ENCODE data around the gene ECHS1. TPM values are rescaled to one million over a fixed set of nuclear protein-coding genes. Genes with fewer than 3 reads are reported as not detected.

ECHS1 gene
- total RNA-seq, 1 donor from 2014 or later: 91.0 TPM

DNA sequence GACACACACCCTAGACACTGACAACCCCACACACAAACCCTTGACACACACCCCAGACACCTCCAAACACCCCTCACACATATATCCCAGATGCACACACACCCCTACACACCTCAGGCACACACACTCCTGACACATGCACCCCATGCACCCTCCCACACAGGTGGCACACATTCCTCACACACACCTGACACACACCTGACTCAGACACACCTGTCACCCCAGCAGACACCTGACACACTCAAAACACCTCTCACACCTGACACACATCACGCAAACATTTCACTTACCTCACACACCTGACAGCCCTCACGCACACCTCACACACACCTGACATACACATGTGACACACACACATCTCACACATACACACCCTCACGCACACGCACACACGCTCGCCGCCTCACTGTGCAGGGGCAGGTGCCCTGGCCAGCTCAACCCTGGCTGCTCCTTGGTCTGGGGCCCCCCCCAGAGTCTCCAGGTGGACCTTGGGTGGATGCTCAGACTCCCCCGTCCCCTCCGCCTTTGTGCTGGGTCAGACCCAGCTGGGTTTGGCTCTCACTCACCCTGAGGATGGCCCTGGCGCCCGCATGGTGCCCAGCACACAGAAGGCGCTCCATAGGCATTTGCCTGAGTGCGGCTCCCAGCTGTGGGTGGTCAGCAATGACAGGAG, 33.3 kb downstream of the ECHS1 start:
- DNase-seq: no peak

DNA sequence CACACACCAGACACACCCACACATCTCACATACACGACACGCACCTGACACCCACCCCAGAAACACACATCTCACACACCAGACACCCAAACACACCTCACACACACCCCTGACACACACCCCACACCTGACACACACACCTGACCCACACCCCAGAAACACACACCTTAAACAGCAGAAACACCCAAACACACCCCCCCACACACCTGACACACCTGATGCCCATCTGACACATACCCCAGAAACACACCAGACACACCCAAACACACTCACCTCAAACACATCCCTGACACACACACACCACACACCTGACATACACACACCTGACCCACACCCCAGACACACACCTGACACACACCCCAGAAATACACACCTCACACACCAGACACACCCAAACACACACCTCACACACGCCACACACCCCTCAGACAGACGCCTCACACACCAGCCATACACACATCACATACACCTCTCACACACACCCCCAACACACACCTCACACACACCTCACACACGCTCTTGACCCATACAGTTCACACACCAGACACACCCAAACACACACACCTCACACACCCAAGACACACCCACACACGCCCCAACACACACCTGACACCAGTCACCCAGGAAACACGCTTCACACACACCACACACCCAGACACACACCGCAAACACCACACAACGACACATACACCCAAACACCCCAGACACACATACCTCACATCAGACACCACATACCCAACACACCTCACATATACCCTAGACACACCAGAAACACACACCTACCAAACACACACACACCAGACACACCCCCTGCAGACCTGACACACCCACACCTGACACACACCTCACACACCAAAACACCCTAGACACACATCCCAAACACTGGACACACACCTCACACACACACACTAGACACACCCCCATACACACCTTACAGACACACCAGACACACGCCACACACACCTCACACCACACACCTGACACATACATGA, 34.8 kb downstream of the ECHS1 start:
- no peak for DNase-seq

GRCh38 chr10:133337370-133337725, 35.8 kb downstream of the ECHS1 start:
- no peak for DNase-seq

DNA sequence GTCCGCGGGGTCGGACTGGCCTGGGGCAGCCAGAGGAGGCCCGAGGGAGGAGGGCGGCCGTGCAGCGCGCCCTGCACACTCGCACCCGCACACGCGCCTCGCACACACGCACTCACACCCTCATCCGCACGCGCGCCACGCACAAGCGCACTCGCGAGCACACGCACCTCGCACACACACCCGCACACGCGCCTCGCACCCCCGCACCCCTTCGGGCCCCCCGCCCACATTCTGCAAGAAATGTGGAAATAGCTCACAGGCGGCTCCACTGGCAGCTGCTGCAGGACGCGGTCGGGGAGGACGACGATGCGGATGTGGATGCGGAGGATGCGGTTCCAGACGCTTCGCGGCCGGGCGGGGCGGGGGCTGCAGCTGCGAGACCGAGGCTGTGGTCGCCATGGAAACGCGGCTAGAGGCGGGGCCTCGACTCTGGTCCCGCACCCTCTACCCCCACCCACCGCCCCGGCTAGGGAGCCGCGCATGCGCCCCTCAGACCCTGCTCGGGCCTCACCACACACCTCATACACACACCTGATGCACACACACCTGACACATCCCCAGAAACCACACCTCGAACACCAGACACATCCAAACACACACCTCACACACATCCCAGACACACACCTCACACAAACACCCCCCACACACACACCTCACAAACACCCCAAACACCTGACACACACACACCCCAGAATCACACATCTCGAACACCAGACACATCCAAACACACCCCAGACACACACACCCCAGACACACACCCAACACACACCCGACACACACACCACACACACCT, 36.4 kb downstream of the ECHS1 start, which contains the start of gene CALY:
Gene CALY (minus strand): TSS at position 320 of the 793 bp plus-strand sequence. CDS start 7,907 bp downstream, outside the sequence.
- DNase-seq: no peak

GRCh38 chr10:133336118-133336576, 37.0 kb downstream of the ECHS1 start:
- no peak for DNase-seq

GRCh38 chr10:133335246-133336117, 37.7 kb downstream of the ECHS1 start:
- DNase-seq: peak; percentile 49

- no peak for DNase-seq
Measured at GRCh38 chr10:133334503-133335245, 38.5 kb downstream of the ECHS1 start.

DNA sequence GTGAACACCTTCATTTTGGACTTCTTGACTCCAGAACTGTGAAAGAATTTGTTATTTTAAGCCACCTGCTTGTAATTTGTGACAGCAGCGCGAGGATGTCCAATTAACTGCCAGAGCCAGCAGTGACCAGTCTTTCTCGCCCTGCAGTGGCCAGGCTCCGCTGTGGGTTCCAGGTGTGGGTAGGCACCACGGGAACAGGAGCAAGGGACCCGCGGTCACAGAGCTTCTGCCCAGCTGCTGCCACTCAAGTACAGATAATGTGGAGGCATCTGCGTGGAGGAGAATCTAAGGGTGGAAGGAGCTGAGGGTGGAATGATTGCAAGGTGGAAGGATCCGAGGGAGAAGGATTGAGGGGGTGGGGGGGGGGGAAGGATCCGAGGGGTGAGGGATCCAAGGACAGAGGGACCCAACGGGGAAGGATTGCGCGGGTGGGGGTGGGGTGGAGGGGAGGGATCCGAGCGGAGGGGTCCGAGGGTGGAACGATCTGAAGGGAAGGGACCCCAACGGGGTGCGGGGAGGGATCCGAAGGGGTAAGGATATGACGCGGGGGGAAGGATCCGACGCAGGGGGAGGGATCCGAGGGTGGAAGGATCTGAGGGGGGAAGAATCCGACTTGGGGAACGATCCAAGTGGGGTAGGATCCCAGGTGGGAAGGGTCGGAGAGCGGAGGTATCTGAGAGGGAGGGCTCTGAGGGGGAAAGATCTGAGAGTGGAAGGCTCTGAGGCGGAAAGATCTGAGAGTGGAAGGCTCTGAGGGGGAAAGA, 40.0 kb downstream of the ECHS1 start:
- DNase-seq: no peak

DNA sequence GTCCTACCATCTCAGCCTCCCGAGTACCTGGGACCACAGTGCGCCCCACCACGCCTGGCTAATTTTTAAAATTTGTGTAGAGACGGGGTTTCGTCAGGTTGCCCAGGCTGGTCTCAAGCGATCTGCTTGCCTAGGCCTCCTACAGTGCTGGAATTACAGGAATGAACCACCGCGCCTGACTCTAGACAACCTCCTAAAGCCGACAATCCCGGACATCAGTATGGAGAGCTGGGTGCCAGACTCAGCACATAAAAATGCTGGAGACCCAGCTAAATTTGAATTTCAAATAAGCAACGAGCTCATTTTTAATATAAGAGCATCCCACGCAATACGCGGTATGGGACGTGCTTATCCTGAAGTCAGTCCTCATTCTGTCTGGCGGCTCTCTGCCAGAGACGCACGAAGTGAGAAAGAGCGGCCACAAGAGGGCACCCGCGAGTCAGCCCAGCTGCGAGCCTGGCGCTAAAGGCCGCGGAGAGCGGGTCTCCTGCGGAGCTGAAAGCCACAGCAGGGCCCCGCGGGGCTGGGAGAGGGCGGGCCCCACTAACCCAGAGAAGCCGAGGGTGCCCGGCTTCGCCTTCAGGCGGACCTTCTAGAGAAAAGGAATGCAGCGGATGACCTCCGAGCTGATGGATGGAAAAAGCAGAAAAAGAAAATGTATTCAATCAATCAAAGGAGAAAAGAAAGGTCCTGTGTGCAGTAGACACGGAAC, 43.5 kb downstream of the ECHS1 start:
- DNase-seq: peak; percentile 89

DNA sequence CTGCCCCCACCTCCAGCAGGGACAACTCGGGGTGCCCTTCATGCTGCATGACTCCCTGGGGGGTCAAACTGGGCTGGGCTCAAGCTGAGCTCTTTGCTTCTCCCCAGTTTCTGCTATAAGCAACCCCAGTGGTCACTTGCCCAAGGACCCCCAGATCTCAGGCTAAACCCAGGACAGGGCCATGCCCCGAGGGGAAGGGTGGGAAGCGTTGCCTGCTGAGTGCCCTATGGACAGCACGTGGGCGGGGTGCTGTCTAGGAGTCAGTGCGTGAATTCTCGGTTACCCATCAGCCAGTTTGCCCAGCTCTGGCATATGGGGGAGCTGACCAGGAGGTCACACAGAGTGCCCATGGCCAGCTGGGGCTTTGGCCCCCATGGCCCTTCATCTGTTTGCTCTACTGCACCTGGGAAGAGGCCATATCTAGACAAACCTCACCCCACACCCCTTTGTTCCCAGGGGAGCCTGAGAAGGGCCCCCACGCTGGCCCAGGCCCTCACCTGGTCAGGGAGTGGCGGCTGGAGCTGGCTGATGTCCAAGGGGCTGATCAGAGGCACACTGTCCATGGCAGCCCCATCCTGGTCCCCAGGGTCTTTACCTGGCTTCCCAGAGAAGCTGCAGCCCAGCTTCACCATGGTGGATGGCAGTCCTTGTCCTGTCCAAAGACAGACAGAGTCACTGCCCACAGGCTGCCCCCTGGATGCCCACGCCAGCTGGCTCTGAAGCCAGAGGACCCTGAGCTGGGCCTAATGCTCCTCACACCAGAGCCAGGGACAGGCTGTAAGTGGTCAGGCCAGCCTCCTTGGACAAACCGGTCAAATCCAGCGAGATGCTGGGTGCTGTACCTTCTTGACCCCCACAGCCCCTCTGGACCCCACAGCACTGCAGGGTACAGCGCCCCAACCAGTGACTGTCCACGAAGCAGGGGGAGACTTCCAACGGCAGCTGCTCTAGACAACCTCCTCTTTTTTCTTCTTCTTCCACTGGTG, 44.5 kb downstream of the ECHS1 start:
- no peak for DNase-seq

- no peak for DNase-seq
Measured at GRCh38 chr10:133327651-133328357, 45.4 kb downstream of the ECHS1 start.

- no peak for DNase-seq
Measured at GRCh38 chr10:133326745-133327650, 46.2 kb downstream of the ECHS1 start.

- DNase-seq: no peak
Measured at GRCh38 chr10:133326223-133326551, 47.0 kb downstream of the ECHS1 start.

- no peak for DNase-seq
Measured at GRCh38 chr10:133325440-133326222, 47.5 kb downstream of the ECHS1 start.

- no peak for DNase-seq
Measured at GRCh38 chr10:133324857-133325260, 48.3 kb downstream of the ECHS1 start.
